Stimulated activated naive B cell treated with anti-CD40 and anti-IgM and Interleukin-4, amounts not matched to agents 10 μg/mL and 1 μg/mL and 100 μg/mL, for 72 hours (primary cell): ENCODE data around the gene BCO2.

ENCODE experiments used
- ATAC-seq, 2 donors: fragments of 150-1000 bp; cut with Tn5 transposase; replicated peaks; 2 replicates each; pipeline ENCODE4 v1.10.0; 2021; ENCODE audit warnings: moderate library complexity in 1 of 2
- DNase-seq: peaks from one replicate; pipeline ENCODE4 v3.0.0; 2021
- H3K27ac Mint-ChIP-seq: one replicate; pipeline ENCODE4 v1.8.0; 2022; ENCODE audit warnings: mild to moderate bottlenecking, mixed read lengths
- H3K27me3 Mint-ChIP-seq, 2 donors: one replicate each; pipeline ENCODE4 v1.8.0; 2022; ENCODE audit warnings: mixed read lengths in 2 of 2
- H3K36me3 Mint-ChIP-seq, 2 donors: one replicate each; pipeline ENCODE4 v1.8.0; 2022; ENCODE audit warnings: mixed read lengths in 2 of 2, mild to moderate bottlenecking in 1 of 2
- H3K4me1 Mint-ChIP-seq, 2 donors: one replicate each; pipeline ENCODE4 v1.8.0; 2022; ENCODE audit warnings: mixed read lengths in 2 of 2, mild to moderate bottlenecking in 1 of 2
- H3K4me3 Mint-ChIP-seq, 2 donors: one replicate each; pipeline ENCODE4 v1.8.0; 2022; ENCODE audit warnings: mild to moderate bottlenecking in 2 of 2, mixed read lengths in 2 of 2, moderate library complexity in 1 of 2
- H3K9me3 Mint-ChIP-seq, 2 donors: one replicate each; pipeline ENCODE4 v1.8.0; 2022; ENCODE audit warnings: mixed read lengths in 2 of 2, mild to moderate bottlenecking in 1 of 2

BCO2 gene

GRCh38 chr11:112229159-112229558 is 53.8 kb downstream of the BCO2 start:
- Mint-ChIP-seq H3K9me3 (no peaks in the 10 kb centered on the region), H3K27me3 (no peaks in the 10 kb centered on the region), H3K4me3 (no peak overlapping the region), H3K27ac (no peak overlapping the region), H3K36me3 (peaks cover 13 to 32% of the 10 kb centered on the region in 2 donors), H3K4me1 (peaks cover 12 to 24% of the 10 kb centered on the region in 2 donors)
- DNase-seq (no peak), ATAC-seq (no peak)

- peaks cover 13 to 32% of the 10 kb centered on the region in 2 donors for H3K36me3 Mint-ChIP-seq
Observed at GRCh38 chr11:112229746-112230433, 54.6 kb downstream of the BCO2 start.

GRCh38 chr11:112231952-112232351 is 56.6 kb downstream of the BCO2 start:
- Mint-ChIP-seq H3K27ac (peak overlapping the region; percentile 63), H3K27me3 (no peaks in the 10 kb centered on the region), H3K4me3 (no peak overlapping the region), H3K9me3 (no peaks in the 10 kb centered on the region), H3K36me3 (peaks cover 15 to 49% of the 10 kb centered on the region in 2 donors), H3K4me1 (peaks cover 21 to 42% of the 10 kb centered on the region in 2 donors)
- DNase-seq (no peak), ATAC-seq (no peak)

More at GRCh38 chr11:112229746-112230433, 54.6 kb downstream of the BCO2 start:
- no peak for DNase-seq
- H3K9me3 Mint-ChIP-seq: no peaks in the 10 kb centered on the region
- no peaks in the 10 kb centered on the region for H3K27me3 Mint-ChIP-seq
- H3K4me1 Mint-ChIP-seq: peaks cover 12 to 24% of the 10 kb centered on the region in 2 donors
- no peak for ATAC-seq
- no peak overlapping the region for H3K4me3 Mint-ChIP-seq
- no peak overlapping the region for H3K27ac Mint-ChIP-seq

DNA sequence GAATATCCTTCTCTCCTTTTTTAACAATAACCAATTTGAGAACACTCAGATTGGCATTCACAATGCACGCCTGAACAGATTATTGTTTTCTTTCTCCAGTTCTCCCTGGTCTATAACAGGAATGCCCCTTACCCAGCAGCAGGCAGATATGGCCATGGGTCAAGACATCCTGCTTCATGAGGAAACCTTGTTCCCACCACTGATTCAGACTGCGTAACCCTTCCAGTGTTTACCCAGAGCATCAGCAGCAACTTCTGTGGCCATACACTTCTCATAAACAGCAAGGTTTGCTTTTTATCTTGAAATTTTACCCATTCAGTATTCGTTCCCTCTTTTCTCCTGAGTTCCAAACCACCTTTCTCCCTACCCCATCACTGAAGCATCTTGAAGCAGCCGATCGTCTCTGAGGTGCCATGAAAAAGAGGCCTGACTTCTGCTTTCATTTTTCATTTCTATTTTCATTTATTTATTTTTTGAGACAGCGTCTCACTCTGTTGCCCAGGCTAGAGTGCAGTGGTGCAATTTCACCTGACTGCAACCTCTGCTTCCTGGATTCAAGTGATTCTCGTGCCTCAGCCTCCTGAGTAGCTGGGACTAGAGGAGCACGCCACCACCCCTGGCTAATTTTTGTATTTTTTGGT is 60.6 kb downstream of the BCO2 start:
- Mint-ChIP-seq H3K9me3 (no peaks in the 10 kb centered on the region), H3K36me3 (peaks cover 35 to 51% of the 10 kb centered on the region in 2 donors), H3K27me3 (no peaks in the 10 kb centered on the region), H3K4me1 (peaks cover 10 to 22% of the 10 kb centered on the region in 2 donors), H3K4me3 (peak overlapping the region; percentile 43 to 44), H3K27ac (peak overlapping the region; percentile 93)
- ATAC-seq: peak; percentile 74 to 79
- DNase-seq: no peak

GRCh38 chr11:112237451-112237850 is 62.1 kb downstream of the BCO2 start:
- no peaks in the 10 kb centered on the region for H3K9me3 Mint-ChIP-seq
- no peak overlapping the region for H3K27ac Mint-ChIP-seq
- H3K4me1 Mint-ChIP-seq: peaks cover 9 to 19% of the 10 kb centered on the region in 2 donors
- DNase-seq: no peak
- H3K27me3 Mint-ChIP-seq: no peaks in the 10 kb centered on the region
- no peak overlapping the region for H3K4me3 Mint-ChIP-seq
- peaks cover 32 to 53% of the 10 kb centered on the region in 2 donors for H3K36me3 Mint-ChIP-seq
- no peak for ATAC-seq

DNA sequence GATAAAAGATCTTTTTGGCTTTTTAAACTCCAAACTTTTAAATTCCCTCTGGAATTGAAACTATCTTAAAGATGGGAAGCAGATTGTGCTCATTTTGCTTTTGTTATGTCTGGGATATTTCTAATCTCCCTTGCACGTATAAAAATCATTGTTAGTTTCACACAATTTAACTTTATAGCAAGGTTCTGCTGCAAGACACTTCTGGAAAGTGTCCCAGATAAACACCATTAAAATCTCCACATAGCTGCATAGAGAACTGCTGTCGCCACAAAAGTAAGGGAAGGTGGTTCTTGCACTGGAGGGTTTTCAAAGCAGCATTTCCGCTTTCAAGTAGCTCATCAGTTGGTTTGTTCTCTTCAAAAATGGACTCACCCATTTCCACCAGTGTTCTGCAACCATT is 62.7 kb downstream of the BCO2 start:
- peaks cover 9 to 19% of the 10 kb centered on the region in 2 donors for H3K4me1 Mint-ChIP-seq
- ATAC-seq: no peak
- no peaks in the 10 kb centered on the region for H3K27me3 Mint-ChIP-seq
- H3K36me3 Mint-ChIP-seq: peaks cover 38 to 59% of the 10 kb centered on the region in 2 donors
- H3K9me3 Mint-ChIP-seq: no peaks in the 10 kb centered on the region
- no peak overlapping the region for H3K27ac Mint-ChIP-seq
- DNase-seq: no peak
- H3K4me3 Mint-ChIP-seq: no peak overlapping the region

GRCh38 chr11:112241486-112241885 is 66.2 kb downstream of the BCO2 start:
- H3K36me3 Mint-ChIP-seq: peaks cover 44 to 50% of the 10 kb centered on the region in 2 donors
- H3K27me3 Mint-ChIP-seq: no peaks in the 10 kb centered on the region
- no peak overlapping the region for H3K27ac Mint-ChIP-seq

DNA sequence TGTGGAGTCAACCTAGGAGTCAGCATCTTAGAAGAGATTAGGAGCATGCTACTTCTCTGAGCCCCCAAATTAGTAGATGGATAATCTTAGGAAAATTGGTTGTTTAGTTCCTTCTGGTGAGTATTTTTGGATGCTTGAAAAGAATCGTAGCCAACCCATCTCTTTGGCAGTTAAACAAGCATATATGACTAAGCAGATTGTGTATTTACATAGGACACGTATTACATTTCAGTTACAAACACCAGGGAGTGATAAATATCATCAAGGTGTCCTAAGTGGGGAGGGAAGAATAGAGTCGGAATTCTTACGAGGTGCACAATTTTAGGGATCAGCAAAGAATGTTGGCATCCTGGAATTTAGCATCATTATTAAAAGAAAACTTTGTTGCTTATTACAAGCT is 71.9 kb downstream of the BCO2 start:
- ATAC-seq (no peak), DNase-seq (no peak)
- Mint-ChIP-seq H3K36me3 (peaks cover 16 to 17% of the 10 kb centered on the region in 2 donors), H3K9me3 (peaks cover 2 to 6% of the 10 kb centered on the region in 2 donors), H3K4me3 (no peak overlapping the region), H3K27me3 (no peaks in the 10 kb centered on the region), H3K4me1 (no peaks in the 10 kb centered on the region), H3K27ac (no peak overlapping the region)

More at GRCh38 chr11:112241486-112241885, 66.2 kb downstream of the BCO2 start:
- H3K4me3 Mint-ChIP-seq: no peak overlapping the region
- H3K4me1 Mint-ChIP-seq: peaks cover 1 to 5% of the 10 kb centered on the region in 2 donors
- H3K9me3 Mint-ChIP-seq: peaks cover 2 to 6% of the 10 kb centered on the region in 2 donors
- no peak for DNase-seq
- ATAC-seq: no peak

GRCh38 chr11:112248201-112248600 is 72.9 kb downstream of the BCO2 start:
- H3K27me3 Mint-ChIP-seq: no peaks in the 10 kb centered on the region
- peaks cover 2 to 6% of the 10 kb centered on the region in 2 donors for H3K9me3 Mint-ChIP-seq
- H3K4me1 Mint-ChIP-seq: no peaks in the 10 kb centered on the region
- H3K36me3 Mint-ChIP-seq: peaks cover 7 to 10% of the 10 kb centered on the region in 2 donors
- H3K4me3 Mint-ChIP-seq: no peak overlapping the region
- no peak overlapping the region for H3K27ac Mint-ChIP-seq
- ATAC-seq: no peak
- DNase-seq: no peak

DNA sequence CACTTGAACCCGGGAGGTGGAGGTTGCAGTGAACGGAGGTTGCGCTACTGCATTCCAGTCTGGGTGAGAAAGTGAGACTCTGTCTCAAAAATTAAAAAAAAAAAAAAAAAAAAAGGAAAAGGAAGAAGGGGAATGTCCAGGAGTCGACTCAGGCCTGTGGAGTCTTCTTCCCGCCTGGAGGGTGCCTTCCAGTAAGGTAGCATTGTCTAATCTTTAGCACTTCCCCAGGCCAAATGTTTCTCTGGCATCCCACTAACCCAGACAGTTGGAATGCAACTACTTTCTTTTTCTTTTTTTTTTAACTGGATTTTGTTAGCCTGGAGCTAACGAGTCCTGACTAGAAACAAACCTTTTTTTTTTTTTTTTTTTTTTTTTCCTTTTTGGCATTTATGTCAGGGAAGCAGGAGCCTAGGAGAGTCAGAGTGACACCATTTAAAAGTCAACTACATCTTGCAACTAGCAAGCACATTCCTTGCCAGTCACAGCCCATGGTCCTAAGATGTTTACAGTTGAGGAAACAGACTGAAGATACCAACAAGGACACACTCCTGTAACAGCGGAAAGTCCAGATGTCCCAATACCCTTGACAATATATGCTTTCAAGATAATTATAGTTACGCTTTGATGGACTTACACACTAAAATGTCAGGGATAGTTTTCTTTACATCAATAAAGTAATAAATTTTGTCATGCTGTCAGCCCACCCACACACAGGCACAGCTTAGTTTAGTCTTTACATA is 74.7 kb downstream of the BCO2 start:
- H3K4me1 Mint-ChIP-seq: no peaks in the 10 kb centered on the region
- H3K36me3 Mint-ChIP-seq: peaks cover 0 to 2% of the 10 kb centered on the region in 2 donors
- ATAC-seq (no peak), DNase-seq (no peak)
- no peaks in the 10 kb centered on the region for H3K9me3 Mint-ChIP-seq
- no peak overlapping the region for H3K4me3 Mint-ChIP-seq
- H3K27me3 Mint-ChIP-seq: no peaks in the 10 kb centered on the region
- H3K27ac Mint-ChIP-seq: no peak overlapping the region

- Mint-ChIP-seq H3K4me3 (no peak overlapping the region), H3K4me1 (no peaks in the 10 kb centered on the region), H3K27ac (no peak overlapping the region), H3K9me3 (no peaks in the 10 kb centered on the region), H3K36me3 (no peaks in the 10 kb centered on the region), H3K27me3 (no peaks in the 10 kb centered on the region)
- ATAC-seq (no peak), DNase-seq (no peak)
Observed at GRCh38 chr11:112253605-112254242, 78.4 kb downstream of the BCO2 start.

GRCh38 chr11:112255067-112255720 is 79.9 kb downstream of the BCO2 start:
- ATAC-seq: no peak
- no peak for DNase-seq
- no peak overlapping the region for H3K4me3 Mint-ChIP-seq
- H3K9me3 Mint-ChIP-seq: no peaks in the 10 kb centered on the region
- no peaks in the 10 kb centered on the region for H3K27me3 Mint-ChIP-seq
- H3K36me3 Mint-ChIP-seq: no peaks in the 10 kb centered on the region
- no peak overlapping the region for H3K27ac Mint-ChIP-seq
- no peaks in the 10 kb centered on the region for H3K4me1 Mint-ChIP-seq

DNA sequence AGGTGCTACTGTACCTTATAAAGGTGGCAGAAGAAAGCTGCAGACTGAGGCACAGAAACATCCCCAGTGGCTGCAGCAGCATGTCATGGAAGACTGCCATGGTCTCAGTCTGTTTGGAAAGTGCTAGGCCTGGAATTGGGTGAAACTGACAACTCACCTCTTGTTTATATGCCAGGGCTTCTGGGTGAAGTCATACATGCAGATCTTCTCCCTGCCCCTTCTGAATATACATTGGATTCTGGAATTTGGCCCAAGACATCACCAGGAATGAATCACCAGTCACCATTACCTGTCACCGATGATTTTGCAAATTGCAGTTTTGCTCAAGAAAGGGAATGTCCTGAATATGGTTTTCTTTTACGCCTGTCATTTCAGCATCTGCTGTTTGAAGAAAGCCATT is 85.2 kb downstream of the BCO2 start, which contains the start of gene PLET1:
Gene PLET1, minus strand, starts transcription at position 371 of the 400 bp plus-strand sequence. Its CDS starts 271 bp downstream, at position 100.
- Mint-ChIP-seq H3K9me3 (no peaks in the 10 kb centered on the region), H3K4me3 (no peak within 1 kb of the TSS), H3K27ac (no peak within 1 kb of the TSS), H3K36me3 (no peaks in the 10 kb centered on the region), H3K27me3 (no peaks in the 10 kb centered on the region), H3K4me1 (no peaks in the 10 kb centered on the region)
- DNase-seq (no peak), ATAC-seq (no peak)
